GM10248 (cell line): ENCODE measurements around the gene DOCK10.

Experiments
- CTCF ChIA-PET: fragments of 300-600 bp; sonication (Branson Sonifier 250); formaldehyde crosslinking; extraction: SDS; loops from one replicate; lab custom pipeline; 2021; ENCODE audit warnings: antibody characterized with exemption; lab: Yijun Ruan, JAX
- POLR2A ChIA-PET: fragments of 350-650 bp; sonication (Branson Sonifier 250); formaldehyde crosslinking; extraction: SDS; loops from one replicate; lab custom pipeline; 2020; ENCODE audit warnings: antibody characterized with exemption; lab: Yijun Ruan, JAX
- DNase-seq: peaks from one replicate; pipeline ENCODE4 v3.0.0; 2012; ENCODE audit errors: extremely low spot score
- CTCF ChIP-seq: IDR thresholded peaks from 2 replicates; pipeline ENCODE4 v1.5.1; 2012; ENCODE audit warnings: mild to moderate bottlenecking, low read depth; ENCODE audit errors: extremely low read depth, missing control alignments, control extremely low read depth

Gene DOCK10

DNA sequence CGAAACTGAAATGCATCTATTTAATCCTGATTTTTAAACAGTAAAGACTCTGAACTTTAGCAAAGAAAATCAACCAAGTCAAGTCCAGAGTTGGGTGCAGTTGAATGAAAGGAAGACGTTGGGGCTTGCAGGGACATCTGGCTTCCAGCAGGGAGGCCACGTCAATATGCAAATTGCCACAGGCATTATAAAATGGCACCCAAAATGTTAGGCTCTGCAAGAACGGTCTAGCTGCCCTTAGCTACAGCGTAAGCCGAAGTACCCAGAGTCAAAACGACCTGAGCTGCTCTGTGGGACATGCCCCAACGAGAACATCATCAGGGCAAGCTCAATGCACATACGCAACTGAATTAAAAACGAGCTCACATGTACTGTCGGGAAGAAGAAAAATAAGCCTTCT lies 30.7 kb downstream of the DOCK10 start:
- DNase-seq, result no peak
- POLR2A ChIA-PET, result no interaction called here

GRCh38 chr2:225010804-225011203 lies 31.5 kb downstream of the DOCK10 start:
- TF ChIP-seq CTCF, result no peak
- ChIA-PET CTCF (interaction anchor here (1.0 to 5.1 kb wide), 4 partner anchors 9 to 82 kb away, joined by 3 to 60 read pairs (median 10); no protein-coding TSS in a partner anchor), POLR2A (no interaction called here)
- DNase-seq, result no peak

More for the DNA sequence above, 30.7 kb downstream of the DOCK10 start:
- no peak for TF ChIP-seq CTCF
- CTCF ChIA-PET, result interaction anchor here (1.2 to 5.1 kb wide), 3 partner anchors 10 to 117 kb away, joined by 3 to 60 read pairs (median 3); no protein-coding TSS in a partner anchor

- CTCF ChIA-PET, result interaction anchor here (0.9 to 5.1 kb wide), 13 partner anchors 8 to 233 kb away, joined by 3 to 60 read pairs (median 5); no protein-coding TSS in a partner anchor
- POLR2A ChIA-PET, result no interaction called here
- TF ChIP-seq CTCF, result no peak
- DNase-seq, result no peak
Measured at GRCh38 chr2:225009768-225010167, 32.5 kb downstream of the DOCK10 start.

- ChIA-PET CTCF (interaction anchor here (0.9 to 2.3 kb wide), 14 partner anchors 11 to 232 kb away, joined by 3 to 10 read pairs (median 4); no protein-coding TSS in a partner anchor), POLR2A (no interaction called here)
- DNase-seq, result no peak
- peak; percentile 18 for TF ChIP-seq CTCF
Measured at GRCh38 chr2:225008935-225009334, 33.3 kb downstream of the DOCK10 start.

- CTCF ChIA-PET, result interaction anchor here (1.0 to 2.3 kb wide), 9 partner anchors 12 to 113 kb away, joined by 3 to 9 read pairs (median 5); no protein-coding TSS in a partner anchor
- POLR2A ChIA-PET, result no interaction called here
- no peak for DNase-seq
- no peak for TF ChIP-seq CTCF
Measured at GRCh38 chr2:225008179-225008856, 34.0 kb downstream of the DOCK10 start.

- DNase-seq, result no peak
- ChIA-PET POLR2A (no interaction called here), CTCF (interaction anchor here (1.6 kb wide), 1 partner anchor 13 kb away, joined by 4 read pairs; no protein-coding TSS in a partner anchor)
- no peak for TF ChIP-seq CTCF
Measured at GRCh38 chr2:225006730-225007129, 35.5 kb downstream of the DOCK10 start.
